Cardiac muscle cell (in vitro differentiated cells and primary cell): Measurements from ENCODE around the gene SCGN. TPM values are rescaled to one million over a fixed set of nuclear protein-coding genes. Genes with fewer than 3 reads are reported as not detected.

Experiments used
- DNase-seq, 2 donors: peaks; one replicate each; pipeline versions ENCODE4 v3.0.0 to v3.0.0-alpha.2; 2010 to 2017; ENCODE audit warnings: low read depth in 1 of 2, low spot score in 1 of 2
- H3K27ac ChIP-seq: fragments of 200-600 bp; sonication (generic); 2 replicates; pipeline ENCODE4 v1.5.1; 2016
- H3K27me3 ChIP-seq: fragments of 200-600 bp; sonication (generic); 2 replicates; pipeline ENCODE4 v1.6.0; 2016; ENCODE audit warnings: control low read depth
- H3K36me3 ChIP-seq: fragments of 200-600 bp; sonication (generic); 2 replicates; pipeline ENCODE4 v1.5.1; 2016; ENCODE audit warnings: control low read depth
- H3K4me1 ChIP-seq: fragments of 200-600 bp; sonication (generic); 2 replicates; pipeline ENCODE4 v1.8.1; 2017; ENCODE audit warnings: low read depth, mild to moderate bottlenecking, mixed run types
- H3K4me3 ChIP-seq: fragments of 200-600 bp; sonication (generic); 2 replicates; pipeline ENCODE4 v1.5.1; 2016; ENCODE audit warnings: mild to moderate bottlenecking
- H3K9me3 ChIP-seq: fragments of 200-600 bp; sonication (generic); 2 replicates; pipeline ENCODE4 v1.5.1; 2017; ENCODE audit warnings: low read depth, mild to moderate bottlenecking, control low read depth
- polyA plus RNA-seq: library from polyadenylated mRNA; unstranded; fragments of >200 nt; fragmentation: Nextera tagmentation; extraction: Ambion mirVana; gene quantifications from 2 replicates; pipeline ENCODE4 v1.2.1, GENCODE V29; 2016
- total RNA-seq: library from RNA; depleted of rRNA; stranded (reverse); fragments of >200 nt; gene quantifications from 2 replicates; pipeline ENCODE4 v1.2.3, GENCODE V29; 2016
- TF ChIP-seq, protein P1 (sequence below): IDR thresholded peaks from 2 replicates; pipeline ENCODE4 v1.5.1; 2012; ENCODE audit warnings: low read depth, mild to moderate bottlenecking, low read length

Gene SCGN
- total and polyA plus RNA-seq, 2 experiments from 2014 or later = not detected

- Histone ChIP-seq H3K27me3 (no peaks in the 10 kb centered on the region), H3K9me3 (no peaks in the 10 kb centered on the region), H3K27ac (no peak overlapping the region), H3K4me1 (no peaks in the 10 kb centered on the region), H3K4me3 (no peak overlapping the region), H3K36me3 (no peaks in the 10 kb centered on the region)
- no peak for DNase-seq
- TF ChIP-seq, protein P1, sequence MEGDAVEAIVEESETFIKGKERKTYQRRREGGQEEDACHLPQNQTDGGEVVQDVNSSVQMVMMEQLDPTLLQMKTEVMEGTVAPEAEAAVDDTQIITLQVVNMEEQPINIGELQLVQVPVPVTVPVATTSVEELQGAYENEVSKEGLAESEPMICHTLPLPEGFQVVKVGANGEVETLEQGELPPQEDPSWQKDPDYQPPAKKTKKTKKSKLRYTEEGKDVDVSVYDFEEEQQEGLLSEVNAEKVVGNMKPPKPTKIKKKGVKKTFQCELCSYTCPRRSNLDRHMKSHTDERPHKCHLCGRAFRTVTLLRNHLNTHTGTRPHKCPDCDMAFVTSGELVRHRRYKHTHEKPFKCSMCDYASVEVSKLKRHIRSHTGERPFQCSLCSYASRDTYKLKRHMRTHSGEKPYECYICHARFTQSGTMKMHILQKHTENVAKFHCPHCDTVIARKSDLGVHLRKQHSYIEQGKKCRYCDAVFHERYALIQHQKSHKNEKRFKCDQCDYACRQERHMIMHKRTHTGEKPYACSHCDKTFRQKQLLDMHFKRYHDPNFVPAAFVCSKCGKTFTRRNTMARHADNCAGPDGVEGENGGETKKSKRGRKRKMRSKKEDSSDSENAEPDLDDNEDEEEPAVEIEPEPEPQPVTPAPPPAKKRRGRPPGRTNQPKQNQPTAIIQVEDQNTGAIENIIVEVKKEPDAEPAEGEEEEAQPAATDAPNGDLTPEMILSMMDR = no peak
These were observed 42.4 kb downstream of the SCGN start for GRCh38 chr6:25694366-25694765.

GRCh38 chr6:25695671-25696070, 43.7 kb downstream of the SCGN start:
- H3K4me1 ChIP-seq = no peaks in the 10 kb centered on the region
- no peak overlapping the region for H3K27ac ChIP-seq
- no peaks in the 10 kb centered on the region for H3K36me3 ChIP-seq
- DNase-seq = no peak
- no peaks in the 10 kb centered on the region for H3K27me3 ChIP-seq
- H3K4me3 ChIP-seq = no peak overlapping the region
- TF ChIP-seq, protein P1 = no peak
- no peaks in the 10 kb centered on the region for H3K9me3 ChIP-seq

- DNase-seq = peak in 1 of 2 donors; percentile 30
- no peaks in the 10 kb centered on the region for H3K9me3 ChIP-seq
- no peaks in the 10 kb centered on the region for H3K27me3 ChIP-seq
- H3K27ac ChIP-seq = no peak overlapping the region
- no peak overlapping the region for H3K4me3 ChIP-seq
- H3K4me1 ChIP-seq = no peaks in the 10 kb centered on the region
- TF ChIP-seq, protein P1 = no peak
- no peaks in the 10 kb centered on the region for H3K36me3 ChIP-seq
These were observed 45.7 kb downstream of the SCGN start for GRCh38 chr6:25697537-25698340.

DNA sequence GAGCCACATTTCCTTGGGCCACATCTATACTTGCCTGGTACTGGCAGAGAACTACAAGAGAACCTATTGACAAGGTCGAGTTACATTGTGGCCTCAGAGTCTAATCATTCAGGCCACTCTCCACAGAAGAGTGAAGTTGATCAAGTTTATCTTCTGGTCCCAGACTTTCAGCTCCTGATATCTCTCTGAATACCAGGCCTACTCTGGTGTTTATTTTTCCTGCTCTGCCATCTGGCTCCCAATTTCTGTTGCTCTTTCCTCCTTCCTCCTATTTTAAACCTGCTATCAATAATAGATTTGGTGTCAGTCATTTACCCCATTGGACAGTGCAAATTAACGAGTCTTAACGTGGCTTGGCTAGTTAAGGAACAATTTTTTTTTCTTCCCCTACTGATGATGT, 46.6 kb downstream of the SCGN start:
- no peak overlapping the region for H3K4me3 ChIP-seq
- no peak overlapping the region for H3K27ac ChIP-seq
- no peaks in the 10 kb centered on the region for H3K4me1 ChIP-seq
- no peaks in the 10 kb centered on the region for H3K27me3 ChIP-seq
- no peaks in the 10 kb centered on the region for H3K36me3 ChIP-seq
- TF ChIP-seq, protein P1 = no peak
- DNase-seq = no peak
- H3K9me3 ChIP-seq = no peaks in the 10 kb centered on the region

DNA sequence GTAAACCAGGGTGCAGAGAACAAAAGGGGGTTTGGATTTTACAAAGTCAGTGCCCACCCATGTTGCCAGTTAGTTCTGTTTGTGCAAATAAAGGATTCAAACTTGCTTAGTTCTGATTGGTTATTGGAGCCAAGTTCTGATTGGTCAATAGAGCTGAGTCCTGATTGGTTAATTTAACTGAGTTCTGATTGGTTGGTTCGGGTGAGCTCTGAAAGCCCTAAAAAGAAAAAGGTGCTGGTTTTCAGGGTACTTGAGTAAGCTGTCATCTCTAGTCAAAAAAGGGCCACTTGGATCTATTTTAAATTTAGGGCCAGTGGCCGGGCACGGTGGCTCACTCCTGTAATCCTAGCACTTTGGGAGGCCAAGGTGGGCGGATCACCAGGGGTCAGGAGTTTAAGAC, 47.6 kb downstream of the SCGN start:
- H3K4me3 ChIP-seq = no peak overlapping the region
- no peak overlapping the region for H3K27ac ChIP-seq
- H3K9me3 ChIP-seq = no peaks in the 10 kb centered on the region
- no peak for DNase-seq
- peaks cover 5% of the 10 kb centered on the region for H3K27me3 ChIP-seq
- H3K4me1 ChIP-seq = no peaks in the 10 kb centered on the region
- no peaks in the 10 kb centered on the region for H3K36me3 ChIP-seq
- TF ChIP-seq, protein P1 = no peak
